Hepatocyte (in vitro differentiated cells): Measurements from ENCODE around the gene DENND5A.

Experiments used
- EZH2 ChIP-seq: fragments of 200-600 bp; sonication (generic); IDR thresholded peaks from 2 replicates; pipeline ENCODE4 v1.6.1; 2016; ENCODE audit warnings: antibody characterized with exemption, mild to moderate bottlenecking, borderline replicate concordance
- EZH2phosphoT487 ChIP-seq: fragments of 200-600 bp; sonication (generic); IDR thresholded peaks from one replicate; pipeline ENCODE4 v1.6.1; 2018; ENCODE audit warnings: antibody characterized with exemption, mild to moderate bottlenecking, low read depth, moderate library complexity; ENCODE audit not compliant: unreplicated experiment, severe bottlenecking
- TF ChIP-seq, protein P1 (sequence below): fragments of 200-600 bp; sonication (generic); IDR thresholded peaks from 2 replicates; pipeline ENCODE4 v1.5.1; 2016; ENCODE audit warnings: antibody characterized with exemption, mild to moderate bottlenecking; ENCODE audit not compliant: poor library complexity

GRCh38 chr11:9092853-9093778 lies 172.0 kb downstream of the DENND5A start:
- TF ChIP-seq EZH2phosphoT487: no peak
- TF ChIP-seq, protein P1, sequence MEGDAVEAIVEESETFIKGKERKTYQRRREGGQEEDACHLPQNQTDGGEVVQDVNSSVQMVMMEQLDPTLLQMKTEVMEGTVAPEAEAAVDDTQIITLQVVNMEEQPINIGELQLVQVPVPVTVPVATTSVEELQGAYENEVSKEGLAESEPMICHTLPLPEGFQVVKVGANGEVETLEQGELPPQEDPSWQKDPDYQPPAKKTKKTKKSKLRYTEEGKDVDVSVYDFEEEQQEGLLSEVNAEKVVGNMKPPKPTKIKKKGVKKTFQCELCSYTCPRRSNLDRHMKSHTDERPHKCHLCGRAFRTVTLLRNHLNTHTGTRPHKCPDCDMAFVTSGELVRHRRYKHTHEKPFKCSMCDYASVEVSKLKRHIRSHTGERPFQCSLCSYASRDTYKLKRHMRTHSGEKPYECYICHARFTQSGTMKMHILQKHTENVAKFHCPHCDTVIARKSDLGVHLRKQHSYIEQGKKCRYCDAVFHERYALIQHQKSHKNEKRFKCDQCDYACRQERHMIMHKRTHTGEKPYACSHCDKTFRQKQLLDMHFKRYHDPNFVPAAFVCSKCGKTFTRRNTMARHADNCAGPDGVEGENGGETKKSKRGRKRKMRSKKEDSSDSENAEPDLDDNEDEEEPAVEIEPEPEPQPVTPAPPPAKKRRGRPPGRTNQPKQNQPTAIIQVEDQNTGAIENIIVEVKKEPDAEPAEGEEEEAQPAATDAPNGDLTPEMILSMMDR: peak; percentile 14
- no peak for TF ChIP-seq EZH2
